K562 (cell line): ENCODE data around the gene FIGLA. TPM values are rescaled to one million over a fixed set of nuclear protein-coding genes. Genes with fewer than 3 reads are reported as not detected.

Experiments
- CREB1 ChIP-seq, 2 experiments: sonication (generic) in 1 of 2; formaldehyde crosslinking in 1 of 2; IDR thresholded peaks; 2 replicates each; pipeline versions ENCODE4 v1.6.1 to v1.8.0; 2012 to 2022; ENCODE audit warnings: inconsistent platforms in 1 of 2, mild to moderate bottlenecking in 1 of 2, missing genetic modification reagents in 1 of 2, moderate library complexity in 1 of 2
- CSDE1 ChIP-seq, 2 experiments: fragments of 450-650 bp; IDR thresholded peaks; 2 replicates each; pipeline ENCODE4 v1.6.1; 2016; ENCODE audit warnings: mild to moderate bottlenecking in 1 of 2
- ETV5 ChIP-seq: sonication (generic); formaldehyde crosslinking; IDR thresholded peaks from 2 replicates; pipeline ENCODE4 v1.4.0; 2020; ENCODE audit warnings: low read depth, mild to moderate bottlenecking, missing genetic modification reagents
- GMEB1 ChIP-seq: fragments of 250-450 bp; sonication (Bioruptor Pico); IDR thresholded peaks from 2 replicates; pipeline ENCODE4 v1.4.0; 2020; ENCODE audit warnings: mild to moderate bottlenecking
- MECOM ChIP-seq: fragments of 250-450 bp; sonication (Bioruptor Pico); IDR thresholded peaks from 2 replicates; pipeline ENCODE4 v1.8.0; 2022; ENCODE audit warnings: inconsistent platforms
- MYC ChIP-seq, 2 experiments: fragments of 250-450 bp in 1 of 2; sonication (Bioruptor Pico) in 1 of 2; IDR thresholded peaks; 2 replicates each; pipeline versions ENCODE4 v1.5.1 to v1.6.1; 2012 to 2021; ENCODE audit warnings: low read depth in 2 of 2, borderline replicate concordance in 1 of 2, improper control_type of control experiment in 1 of 2, low read length in 1 of 2, mild to moderate bottlenecking in 1 of 2, moderate library complexity in 1 of 2
- NFE2 ChIP-seq: IDR thresholded peaks from 2 replicates; pipeline ENCODE4 v1.6.1; 2014; ENCODE audit warnings: antibody characterized with exemption, low read depth
- POLR3G ChIP-seq: IDR thresholded peaks from 2 replicates; pipeline ENCODE4 v1.6.1; 2011; ENCODE audit not compliant: insufficient read length, insufficient replicate concordance; ENCODE audit errors: extremely low read depth
- TRIM25 ChIP-seq: fragments of 450-650 bp; IDR thresholded peaks from 2 replicates; pipeline ENCODE4 v1.7.0; 2016; ENCODE audit warnings: borderline replicate concordance
- ZNF175 ChIP-seq: fragments of 200-800 bp; sonication (Bioruptor generic); IDR thresholded peaks from 2 replicates; pipeline ENCODE4 v1.6.1; 2016; ENCODE audit warnings: low read depth, mild to moderate bottlenecking, missing genetic modification characterization, missing compliant biosample characterization
- ZNF444 ChIP-seq: fragments of 250-450 bp; sonication (Bioruptor Pico); IDR thresholded peaks from 2 replicates; pipeline ENCODE4 v1.4.0; 2020; ENCODE audit warnings: mild to moderate bottlenecking, moderate library complexity
- ZNF699 ChIP-seq: fragments of 250-450 bp; sonication (Bioruptor Pico); IDR thresholded peaks from 2 replicates; pipeline ENCODE4 v1.8.0; 2021; ENCODE audit warnings: mild to moderate bottlenecking, moderate library complexity; ENCODE audit not compliant: insufficient replicate concordance
- polyA plus RNA-seq, 8 experiments: library from polyadenylated mRNA; depleted of rRNA in 4 of 8; stranded (reverse) in 5 of 8; unstranded in 3 of 8; fragments of >200 nt; fragmentation: Nextera tagmentation in 2 of 8; fragmentation: Illumina TruSeq in 1 of 8; extraction: Ambion mirVana in 2 of 8; extraction: Trizol in 1 of 8; gene quantifications; 2 replicates each; pipeline versions ENCODE4 v1.2.1 to v1.2.3, GENCODE V29; 2011 to 2014; ENCODE audit warnings: inconsistent platforms in 1 of 8, missing spikeins in 1 of 8
- total RNA-seq, 7 experiments: library from RNA; depleted of rRNA in 6 of 7; stranded (reverse); fragments of >200 nt in 6 of 7; fragmentation: Illumina TruSeq in 2 of 7; extraction: Trizol in 2 of 7; gene quantifications; 2 replicates each; pipeline versions ENCODE4 v1.2.1 to v1.2.3, GENCODE V29; 2011 to 2021; ENCODE audit warnings: low replicate concordance in 1 of 7
- TF ChIP-seq, protein P1 (sequence below): fragments of 250-450 bp; sonication (Bioruptor Pico); IDR thresholded peaks from 2 replicates; pipeline ENCODE4 v1.8.0; 2022; ENCODE audit warnings: inconsistent platforms, mild to moderate bottlenecking, moderate library complexity, borderline replicate concordance
- TF ChIP-seq, protein P2 (sequence below): fragments of 250-450 bp; sonication (Bioruptor Pico); IDR thresholded peaks from 2 replicates; pipeline ENCODE4 v1.4.0; 2020; ENCODE audit warnings: mild to moderate bottlenecking, moderate library complexity

FIGLA gene
- total and polyA plus RNA-seq, 9 of the 15 experiments (the other 6 are each of a cell fraction or from before 2014, with no cell fraction given) = not detected

GRCh38 chr2:70807102-70807827, 16.8 kb upstream of the FIGLA start (continued):
- TF ChIP-seq NFE2 (no peak), MYC (IDR thresholded peaks at IDR 0.05; ENCODE audit: low read depth, low read length) (no peak), MYC (CRISPR knock-in tag; IDR thresholded peaks at IDR 0.05; ENCODE audit: borderline replicate concordance, low read depth) (no peak), ZNF175 (no peak), GMEB1 (CRISPR knock-in tag) (no peak), ZNF699 (CRISPR knock-in tag) (no peak), MECOM (CRISPR knock-in tag) (no peak), POLR3G (no peak), CSDE1 (IDR thresholded peaks at IDR 0.05) (no peak), CREB1 (IDR thresholded peaks at IDR 0.05) (no peak), CREB1 (CRISPR knock-in tag; IDR thresholded peaks at IDR 0.05) (no peak), ETV5 (CRISPR knock-in tag) (no peak), TRIM25 (no peak), ZNF444 (CRISPR knock-in tag) (no peak)
- TF ChIP-seq, protein P1, sequence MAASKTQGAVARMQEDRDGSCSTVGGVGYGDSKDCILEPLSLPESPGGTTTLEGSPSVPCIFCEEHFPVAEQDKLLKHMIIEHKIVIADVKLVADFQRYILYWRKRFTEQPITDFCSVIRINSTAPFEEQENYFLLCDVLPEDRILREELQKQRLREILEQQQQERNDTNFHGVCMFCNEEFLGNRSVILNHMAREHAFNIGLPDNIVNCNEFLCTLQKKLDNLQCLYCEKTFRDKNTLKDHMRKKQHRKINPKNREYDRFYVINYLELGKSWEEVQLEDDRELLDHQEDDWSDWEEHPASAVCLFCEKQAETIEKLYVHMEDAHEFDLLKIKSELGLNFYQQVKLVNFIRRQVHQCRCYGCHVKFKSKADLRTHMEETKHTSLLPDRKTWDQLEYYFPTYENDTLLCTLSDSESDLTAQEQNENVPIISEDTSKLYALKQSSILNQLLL (CRISPR knock-in tag) = no peak
- TF ChIP-seq, protein P2, sequence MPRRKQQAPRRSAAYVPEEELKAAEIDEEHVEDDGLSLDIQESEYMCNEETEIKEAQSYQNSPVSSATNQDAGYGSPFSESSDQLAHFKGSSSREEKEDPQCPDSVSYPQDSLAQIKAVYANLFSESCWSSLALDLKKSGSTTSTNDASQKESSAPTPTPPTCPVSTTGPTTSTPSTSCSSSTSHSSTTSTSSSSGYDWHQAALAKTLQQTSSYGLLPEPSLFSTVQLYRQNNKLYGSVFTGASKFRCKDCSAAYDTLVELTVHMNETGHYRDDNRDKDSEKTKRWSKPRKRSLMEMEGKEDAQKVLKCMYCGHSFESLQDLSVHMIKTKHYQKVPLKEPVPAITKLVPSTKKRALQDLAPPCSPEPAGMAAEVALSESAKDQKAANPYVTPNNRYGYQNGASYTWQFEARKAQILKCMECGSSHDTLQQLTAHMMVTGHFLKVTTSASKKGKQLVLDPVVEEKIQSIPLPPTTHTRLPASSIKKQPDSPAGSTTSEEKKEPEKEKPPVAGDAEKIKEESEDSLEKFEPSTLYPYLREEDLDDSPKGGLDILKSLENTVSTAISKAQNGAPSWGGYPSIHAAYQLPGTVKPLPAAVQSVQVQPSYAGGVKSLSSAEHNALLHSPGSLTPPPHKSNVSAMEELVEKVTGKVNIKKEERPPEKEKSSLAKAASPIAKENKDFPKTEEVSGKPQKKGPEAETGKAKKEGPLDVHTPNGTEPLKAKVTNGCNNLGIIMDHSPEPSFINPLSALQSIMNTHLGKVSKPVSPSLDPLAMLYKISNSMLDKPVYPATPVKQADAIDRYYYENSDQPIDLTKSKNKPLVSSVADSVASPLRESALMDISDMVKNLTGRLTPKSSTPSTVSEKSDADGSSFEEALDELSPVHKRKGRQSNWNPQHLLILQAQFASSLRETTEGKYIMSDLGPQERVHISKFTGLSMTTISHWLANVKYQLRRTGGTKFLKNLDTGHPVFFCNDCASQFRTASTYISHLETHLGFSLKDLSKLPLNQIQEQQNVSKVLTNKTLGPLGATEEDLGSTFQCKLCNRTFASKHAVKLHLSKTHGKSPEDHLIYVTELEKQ (CRISPR knock-in tag) = no peak
